T-helper 1 cell treated with Interleukin-12 subunit alpha and Interleukin-12 subunit beta and Interleukin-4 antibody, amounts not matched to agents 30 μg/mL and 1 μg/mL, for 36 hours (primary cell): Measurements from ENCODE around the gene SLC35F1.

ENCODE experiments used
- H3K27ac Mint-ChIP-seq: one replicate; pipeline ENCODE4 v1.8.0; 2021; ENCODE audit warnings: mild to moderate bottlenecking, mixed read lengths
- H3K27me3 Mint-ChIP-seq: one replicate; pipeline ENCODE4 v1.8.0; 2021; ENCODE audit warnings: low read depth, mixed read lengths
- H3K36me3 Mint-ChIP-seq: one replicate; pipeline ENCODE4 v1.8.0; 2021; ENCODE audit warnings: low read depth, mixed read lengths
- H3K4me1 Mint-ChIP-seq: one replicate; pipeline ENCODE4 v1.8.0; 2021; ENCODE audit warnings: low read depth, mixed read lengths
- H3K4me3 Mint-ChIP-seq: one replicate; pipeline ENCODE4 v1.8.0; 2021; ENCODE audit warnings: mild to moderate bottlenecking, moderate library complexity, mixed read lengths
- H3K9me3 Mint-ChIP-seq: one replicate; pipeline ENCODE4 v1.8.0; 2021; ENCODE audit warnings: mixed read lengths

SLC35F1 gene

GRCh38 chr6:118292558-118292957 lies 385.5 kb downstream of the SLC35F1 start:
- Mint-ChIP-seq H3K27ac (no peak overlapping the region), H3K9me3 (no peaks in the 10 kb centered on the region), H3K4me1 (no peaks in the 10 kb centered on the region), H3K27me3 (no peaks in the 10 kb centered on the region), H3K36me3 (no peaks in the 10 kb centered on the region), H3K4me3 (no peak overlapping the region)

- Mint-ChIP-seq H3K27ac (no peak overlapping the region), H3K9me3 (no peaks in the 10 kb centered on the region), H3K27me3 (no peaks in the 10 kb centered on the region), H3K4me1 (no peaks in the 10 kb centered on the region), H3K36me3 (no peaks in the 10 kb centered on the region), H3K4me3 (no peak overlapping the region)
Measured at GRCh38 chr6:118294906-118295305, 387.8 kb downstream of the SLC35F1 start.

GRCh38 chr6:118295336-118295735 lies 388.3 kb downstream of the SLC35F1 start:
- no peaks in the 10 kb centered on the region for H3K4me1 Mint-ChIP-seq
- no peak overlapping the region for H3K4me3 Mint-ChIP-seq
- H3K27me3 Mint-ChIP-seq = no peaks in the 10 kb centered on the region
- no peak overlapping the region for H3K27ac Mint-ChIP-seq
- no peaks in the 10 kb centered on the region for H3K36me3 Mint-ChIP-seq
- H3K9me3 Mint-ChIP-seq = no peaks in the 10 kb centered on the region

- H3K9me3 Mint-ChIP-seq = no peaks in the 10 kb centered on the region
- no peaks in the 10 kb centered on the region for H3K36me3 Mint-ChIP-seq
- no peaks in the 10 kb centered on the region for H3K4me1 Mint-ChIP-seq
- no peak overlapping the region for H3K27ac Mint-ChIP-seq
- H3K27me3 Mint-ChIP-seq = no peaks in the 10 kb centered on the region
- no peak overlapping the region for H3K4me3 Mint-ChIP-seq
Measured at GRCh38 chr6:118296129-118296901, 389.3 kb downstream of the SLC35F1 start.

GRCh38 chr6:118297821-118298220 lies 390.8 kb downstream of the SLC35F1 start:
- H3K36me3 Mint-ChIP-seq = no peaks in the 10 kb centered on the region
- no peaks in the 10 kb centered on the region for H3K27me3 Mint-ChIP-seq
- H3K27ac Mint-ChIP-seq = no peak overlapping the region
- no peak overlapping the region for H3K4me3 Mint-ChIP-seq
- H3K4me1 Mint-ChIP-seq = no peaks in the 10 kb centered on the region
- H3K9me3 Mint-ChIP-seq = no peaks in the 10 kb centered on the region

- H3K9me3 Mint-ChIP-seq = no peaks in the 10 kb centered on the region
- H3K4me1 Mint-ChIP-seq = no peaks in the 10 kb centered on the region
- H3K4me3 Mint-ChIP-seq = no peak overlapping the region
- H3K27ac Mint-ChIP-seq = no peak overlapping the region
- peaks cover 4% of the 10 kb centered on the region for H3K27me3 Mint-ChIP-seq
- no peaks in the 10 kb centered on the region for H3K36me3 Mint-ChIP-seq
Measured at GRCh38 chr6:118298476-118299427, 391.7 kb downstream of the SLC35F1 start.

GRCh38 chr6:118299457-118299856 lies 392.4 kb downstream of the SLC35F1 start:
- no peak overlapping the region for H3K27ac Mint-ChIP-seq
- peaks cover 8% of the 10 kb centered on the region for H3K27me3 Mint-ChIP-seq
- H3K9me3 Mint-ChIP-seq = no peaks in the 10 kb centered on the region
- no peaks in the 10 kb centered on the region for H3K36me3 Mint-ChIP-seq
- no peaks in the 10 kb centered on the region for H3K4me1 Mint-ChIP-seq
- no peak overlapping the region for H3K4me3 Mint-ChIP-seq

GRCh38 chr6:118304321-118304720 lies 397.3 kb downstream of the SLC35F1 start:
- Mint-ChIP-seq H3K4me3 (no peak overlapping the region), H3K4me1 (no peaks in the 10 kb centered on the region), H3K9me3 (no peaks in the 10 kb centered on the region), H3K27me3 (peaks cover 11% of the 10 kb centered on the region), H3K36me3 (no peaks in the 10 kb centered on the region), H3K27ac (no peak overlapping the region)

GRCh38 chr6:118305081-118305480 lies 398.0 kb downstream of the SLC35F1 start:
- Mint-ChIP-seq H3K27ac (no peak overlapping the region), H3K36me3 (no peaks in the 10 kb centered on the region), H3K4me3 (no peak overlapping the region), H3K27me3 (peaks cover 11% of the 10 kb centered on the region), H3K9me3 (no peaks in the 10 kb centered on the region), H3K4me1 (no peaks in the 10 kb centered on the region)

- Mint-ChIP-seq H3K4me3 (no peak overlapping the region), H3K9me3 (no peaks in the 10 kb centered on the region), H3K36me3 (no peaks in the 10 kb centered on the region), H3K27me3 (peaks cover 11% of the 10 kb centered on the region), H3K4me1 (no peaks in the 10 kb centered on the region), H3K27ac (no peak overlapping the region)
Measured at GRCh38 chr6:118306392-118307238, 399.6 kb downstream of the SLC35F1 start.

GRCh38 chr6:118307581-118307980 lies 400.5 kb downstream of the SLC35F1 start:
- no peaks in the 10 kb centered on the region for H3K9me3 Mint-ChIP-seq
- H3K36me3 Mint-ChIP-seq = no peaks in the 10 kb centered on the region
- no peak overlapping the region for H3K27ac Mint-ChIP-seq
- H3K4me3 Mint-ChIP-seq = no peak overlapping the region
- H3K4me1 Mint-ChIP-seq = no peaks in the 10 kb centered on the region
- peaks cover 11% of the 10 kb centered on the region for H3K27me3 Mint-ChIP-seq

- no peaks in the 10 kb centered on the region for H3K4me1 Mint-ChIP-seq
- H3K27me3 Mint-ChIP-seq = peaks cover 3% of the 10 kb centered on the region
- no peaks in the 10 kb centered on the region for H3K36me3 Mint-ChIP-seq
- H3K4me3 Mint-ChIP-seq = no peak overlapping the region
- no peak overlapping the region for H3K27ac Mint-ChIP-seq
- H3K9me3 Mint-ChIP-seq = no peaks in the 10 kb centered on the region
Measured at GRCh38 chr6:118309337-118310093, 402.5 kb downstream of the SLC35F1 start.

- Mint-ChIP-seq H3K36me3 (no peaks in the 10 kb centered on the region), H3K9me3 (no peaks in the 10 kb centered on the region), H3K4me1 (no peaks in the 10 kb centered on the region), H3K27me3 (no peaks in the 10 kb centered on the region), H3K4me3 (no peak overlapping the region), H3K27ac (no peak overlapping the region)
Measured at GRCh38 chr6:118313208-118313607, 406.1 kb downstream of the SLC35F1 start.

GRCh38 chr6:118313762-118314161 lies 406.7 kb downstream of the SLC35F1 start:
- Mint-ChIP-seq H3K27ac (no peak overlapping the region), H3K4me1 (no peaks in the 10 kb centered on the region), H3K27me3 (peaks cover 5% of the 10 kb centered on the region), H3K4me3 (no peak overlapping the region), H3K36me3 (no peaks in the 10 kb centered on the region), H3K9me3 (no peaks in the 10 kb centered on the region)
